ENCODE results near the gene ATP8B1.

ATP8B1 gene

GRCh38 chr18:57640236-57640635 lies 162.9 kb downstream of the ATP8B1 start:
- no peaks in the 10 kb centered on the region for H3K27me3 Mint-ChIP-seq
- H3K4me3 Mint-ChIP-seq: no peak overlapping the region
- no peaks in the 10 kb centered on the region for H3K9me3 Mint-ChIP-seq (ENCODE audit: low read depth)
- H3K27ac Mint-ChIP-seq: peak overlapping the region; percentile 81
- peaks cover 20% of the 10 kb centered on the region for H3K36me3 Mint-ChIP-seq
- peaks cover 24% of the 10 kb centered on the region for H3K4me1 Mint-ChIP-seq (ENCODE audit: low read depth)

DNA sequence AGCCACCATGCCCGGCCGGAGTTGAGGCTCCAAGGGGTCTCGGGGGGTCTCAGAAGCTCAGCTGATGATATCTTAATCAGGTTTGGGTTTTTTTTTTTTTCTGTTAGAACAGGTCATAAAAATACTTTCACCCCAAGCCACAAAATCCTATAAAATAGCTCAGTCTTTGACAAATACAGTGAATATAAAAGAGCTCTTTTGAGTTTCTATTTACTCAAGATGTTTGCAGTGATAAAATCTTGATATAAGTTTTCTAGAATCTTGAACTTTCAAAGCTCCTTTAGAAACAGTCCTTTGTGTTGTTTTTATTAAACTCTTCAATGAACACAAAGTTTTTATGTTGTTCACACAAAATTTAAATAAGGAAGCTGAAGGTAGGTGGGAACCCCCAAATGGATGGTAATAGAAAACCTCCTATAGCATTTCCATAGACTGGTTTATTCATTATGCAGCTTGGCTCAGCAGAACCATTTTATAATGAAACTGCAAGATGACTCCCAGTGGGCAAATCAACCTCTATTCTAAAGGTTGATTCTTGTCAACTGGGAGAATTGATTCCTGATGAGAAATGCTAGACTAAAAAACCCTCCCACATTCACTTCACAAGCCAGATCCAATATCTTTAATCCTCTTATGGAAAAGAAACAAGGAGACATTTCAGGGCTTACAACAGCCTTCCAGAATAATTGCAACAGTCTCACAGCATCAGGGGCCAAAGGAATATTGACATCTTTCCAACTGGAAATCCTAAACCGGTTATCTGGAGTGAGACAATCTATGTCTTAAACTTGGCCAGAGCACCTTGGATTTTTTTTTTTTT lies 167.9 kb downstream of the ATP8B1 start:
- Mint-ChIP-seq H3K36me3 (peaks cover 7% of the 10 kb centered on the region), H3K27ac (no peak overlapping the region), H3K27me3 (no peaks in the 10 kb centered on the region), H3K4me3 (no peak overlapping the region), H3K4me1 (ENCODE audit: low read depth) (peaks cover 20% of the 10 kb centered on the region), H3K9me3 (ENCODE audit: low read depth) (no peaks in the 10 kb centered on the region)

DNA sequence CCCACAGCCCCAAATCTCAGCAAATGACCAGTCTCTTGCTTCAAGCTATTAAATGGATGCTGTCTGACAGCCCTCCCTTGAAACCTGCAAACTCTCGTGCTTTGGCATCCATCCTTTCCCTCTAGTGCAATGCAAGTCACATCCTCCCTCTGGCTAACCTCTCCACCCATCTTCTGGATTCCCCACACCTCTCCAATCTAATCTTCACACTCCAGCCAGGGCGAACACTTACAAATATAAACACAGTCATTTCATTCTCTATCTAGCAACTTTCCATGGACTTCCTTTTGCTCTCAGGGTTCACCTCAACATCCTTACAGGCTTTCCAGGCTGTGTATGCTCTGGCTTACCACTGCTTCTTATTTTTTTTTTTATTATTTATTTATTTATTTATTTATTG lies 171.4 kb downstream of the ATP8B1 start:
- peak overlapping the region; percentile 95 for H3K4me3 Mint-ChIP-seq
- no peaks in the 10 kb centered on the region for H3K27me3 Mint-ChIP-seq
- H3K4me1 Mint-ChIP-seq (ENCODE audit: low read depth): peaks cover 22% of the 10 kb centered on the region
- H3K36me3 Mint-ChIP-seq: peaks cover 3% of the 10 kb centered on the region
- no peaks in the 10 kb centered on the region for H3K9me3 Mint-ChIP-seq (ENCODE audit: low read depth)
- H3K27ac Mint-ChIP-seq: peak overlapping the region; percentile 24

GRCh38 chr18:57630754-57631595 lies 172.1 kb downstream of the ATP8B1 start:
- Mint-ChIP-seq H3K9me3 (ENCODE audit: low read depth) (no peaks in the 10 kb centered on the region), H3K27ac (peak overlapping the region; percentile 97), H3K4me3 (peak overlapping the region; percentile 95), H3K4me1 (ENCODE audit: low read depth) (peaks cover 22% of the 10 kb centered on the region), H3K36me3 (peaks cover 3% of the 10 kb centered on the region), H3K27me3 (no peaks in the 10 kb centered on the region)

DNA sequence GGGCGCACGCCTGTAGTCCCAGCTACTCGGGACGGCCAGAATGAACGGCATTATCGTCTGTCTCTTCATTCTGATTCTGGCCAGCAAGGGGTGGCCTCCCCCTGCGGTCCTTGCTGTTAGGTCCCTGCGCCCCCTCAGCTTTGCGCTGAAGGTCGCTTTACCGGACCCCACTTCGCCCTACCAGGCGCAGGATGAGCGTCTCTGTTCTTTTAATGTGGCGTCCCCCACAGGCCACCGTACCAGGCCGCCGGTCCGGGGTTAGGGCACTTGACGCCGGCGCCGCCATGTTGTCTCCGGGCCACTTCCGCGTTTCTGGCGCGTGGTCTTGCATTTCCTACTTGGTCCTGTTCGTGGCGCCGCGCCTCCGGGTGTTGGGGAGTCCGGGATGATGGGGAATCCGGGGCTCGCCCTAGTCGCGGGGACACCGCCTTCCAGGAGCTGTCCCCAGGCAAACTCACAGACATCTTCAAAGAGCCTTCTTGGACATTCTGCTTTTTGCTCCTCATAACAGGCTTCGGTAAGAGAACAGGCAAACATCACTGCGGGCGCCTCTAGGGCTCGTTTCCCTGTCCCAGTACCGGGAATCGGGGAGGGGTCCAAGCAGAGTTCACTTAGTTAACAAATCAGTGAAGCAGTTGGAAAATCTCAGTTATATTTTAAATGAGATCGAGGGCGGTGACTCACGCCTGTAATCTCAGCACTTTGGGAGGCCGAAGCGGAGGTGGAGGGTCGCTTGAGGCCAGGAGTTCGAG lies 172.9 kb downstream of the ATP8B1 start:
- H3K27me3 Mint-ChIP-seq: no peaks in the 10 kb centered on the region
- no peaks in the 10 kb centered on the region for H3K9me3 Mint-ChIP-seq (ENCODE audit: low read depth)
- no peaks in the 10 kb centered on the region for H3K36me3 Mint-ChIP-seq
- peak overlapping the region; percentile 97 for H3K27ac Mint-ChIP-seq
- H3K4me3 Mint-ChIP-seq: peak overlapping the region; percentile 95
- H3K4me1 Mint-ChIP-seq (ENCODE audit: low read depth): peaks cover 18% of the 10 kb centered on the region

GRCh38 chr18:57629422-57629821 lies 173.7 kb downstream of the ATP8B1 start:
- Mint-ChIP-seq H3K4me3 (peak overlapping the region; percentile 95), H3K27ac (no peak overlapping the region), H3K9me3 (ENCODE audit: low read depth) (no peaks in the 10 kb centered on the region), H3K36me3 (no peaks in the 10 kb centered on the region), H3K27me3 (no peaks in the 10 kb centered on the region), H3K4me1 (ENCODE audit: low read depth) (peaks cover 17% of the 10 kb centered on the region)

- H3K27me3 Mint-ChIP-seq: no peaks in the 10 kb centered on the region
- no peak overlapping the region for H3K27ac Mint-ChIP-seq
- H3K4me1 Mint-ChIP-seq (ENCODE audit: low read depth): peaks cover 16% of the 10 kb centered on the region
- no peak overlapping the region for H3K4me3 Mint-ChIP-seq
- H3K36me3 Mint-ChIP-seq: no peaks in the 10 kb centered on the region
- H3K9me3 Mint-ChIP-seq (ENCODE audit: low read depth): no peaks in the 10 kb centered on the region
Measured at GRCh38 chr18:57627488-57627887, 175.6 kb downstream of the ATP8B1 start.

- no peak overlapping the region for H3K4me3 Mint-ChIP-seq
- H3K27ac Mint-ChIP-seq: no peak overlapping the region
- H3K27me3 Mint-ChIP-seq: no peaks in the 10 kb centered on the region
Measured at GRCh38 chr18:57624988-57625387, 178.1 kb downstream of the ATP8B1 start.

GRCh38 chr18:57621246-57621604 lies 181.9 kb downstream of the ATP8B1 start:
- Mint-ChIP-seq H3K4me3 (peak overlapping the region; percentile 96), H3K27ac (peak overlapping the region; percentile 97), H3K4me1 (ENCODE audit: low read depth) (peaks cover 31% of the 10 kb centered on the region), H3K27me3 (no peaks in the 10 kb centered on the region), H3K36me3 (peaks cover 3% of the 10 kb centered on the region), H3K9me3 (ENCODE audit: low read depth) (no peaks in the 10 kb centered on the region)

More at GRCh38 chr18:57624988-57625387, 178.1 kb downstream of the ATP8B1 start:
- Mint-ChIP-seq H3K4me1 (ENCODE audit: low read depth) (peaks cover 12% of the 10 kb centered on the region), H3K9me3 (ENCODE audit: low read depth) (no peaks in the 10 kb centered on the region), H3K36me3 (peaks cover 3% of the 10 kb centered on the region)

- H3K36me3 Mint-ChIP-seq: peaks cover 6% of the 10 kb centered on the region
- no peaks in the 10 kb centered on the region for H3K9me3 Mint-ChIP-seq (ENCODE audit: low read depth)
Measured at GRCh38 chr18:57619876-57620275, 183.2 kb downstream of the ATP8B1 start.

GRCh38 chr18:57618910-57619309 lies 184.2 kb downstream of the ATP8B1 start:
- Mint-ChIP-seq H3K27ac (no peak overlapping the region), H3K36me3 (peaks cover 6% of the 10 kb centered on the region), H3K9me3 (ENCODE audit: low read depth) (no peaks in the 10 kb centered on the region), H3K27me3 (no peaks in the 10 kb centered on the region), H3K4me1 (ENCODE audit: low read depth) (peaks cover 37% of the 10 kb centered on the region), H3K4me3 (no peak overlapping the region)

More at GRCh38 chr18:57619876-57620275, 183.2 kb downstream of the ATP8B1 start:
- peak overlapping the region; percentile 96 for H3K4me3 Mint-ChIP-seq
- H3K27me3 Mint-ChIP-seq: no peaks in the 10 kb centered on the region
- H3K27ac Mint-ChIP-seq: peak overlapping the region; percentile 88
- peaks cover 36% of the 10 kb centered on the region for H3K4me1 Mint-ChIP-seq (ENCODE audit: low read depth)

DNA sequence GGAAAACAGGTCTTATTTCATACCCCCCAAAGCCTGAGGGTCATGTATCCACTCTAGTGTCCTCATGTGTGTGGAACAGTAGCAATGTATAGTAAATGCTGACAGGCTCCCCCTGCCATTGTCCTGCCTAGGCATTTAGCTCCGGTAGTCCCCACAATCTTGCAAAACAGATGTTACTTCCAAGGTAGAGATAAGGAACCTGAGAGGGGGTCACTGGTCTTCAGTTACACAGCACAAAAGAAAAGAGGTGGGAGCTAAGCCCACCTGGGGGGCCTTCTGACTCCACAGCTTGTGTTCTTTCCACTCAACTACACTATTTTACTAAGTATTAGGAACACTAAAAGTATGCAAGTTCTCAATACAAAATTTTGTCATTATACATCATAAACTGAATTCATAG lies 199.2 kb downstream of the ATP8B1 start:
- no peak overlapping the region for H3K27ac Mint-ChIP-seq
- peaks cover 1% of the 10 kb centered on the region for H3K4me1 Mint-ChIP-seq (ENCODE audit: low read depth)
- H3K27me3 Mint-ChIP-seq: no peaks in the 10 kb centered on the region
- no peaks in the 10 kb centered on the region for H3K9me3 Mint-ChIP-seq (ENCODE audit: low read depth)
- H3K36me3 Mint-ChIP-seq: peaks cover 7% of the 10 kb centered on the region
- H3K4me3 Mint-ChIP-seq: no peak overlapping the region

Measured in activated naive CD8-positive, alpha-beta T cell (primary cell).